ENCODE data around the gene PNLIPRP2.

DNA sequence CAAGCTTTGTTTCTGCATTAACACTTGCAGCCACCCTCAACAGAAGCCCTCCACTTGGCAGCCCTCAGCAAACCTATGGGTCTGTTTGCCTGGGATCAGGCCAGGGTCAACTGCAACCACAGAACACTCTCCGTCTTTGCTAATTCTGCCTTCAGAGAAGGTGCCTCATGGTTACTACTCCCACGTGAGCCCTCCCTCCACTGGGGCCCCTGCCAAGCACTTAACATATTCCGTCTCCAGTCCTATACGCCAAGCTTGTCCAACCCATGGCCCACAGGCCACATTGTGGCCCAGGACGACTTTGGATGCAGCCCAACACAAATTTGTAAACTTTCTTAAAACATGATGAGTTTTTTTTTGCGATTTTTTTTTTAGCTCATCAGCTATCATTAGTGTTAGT, 66.9 kb downstream of the PNLIPRP2 start:
- TF ChIP-seq, protein P1, sequence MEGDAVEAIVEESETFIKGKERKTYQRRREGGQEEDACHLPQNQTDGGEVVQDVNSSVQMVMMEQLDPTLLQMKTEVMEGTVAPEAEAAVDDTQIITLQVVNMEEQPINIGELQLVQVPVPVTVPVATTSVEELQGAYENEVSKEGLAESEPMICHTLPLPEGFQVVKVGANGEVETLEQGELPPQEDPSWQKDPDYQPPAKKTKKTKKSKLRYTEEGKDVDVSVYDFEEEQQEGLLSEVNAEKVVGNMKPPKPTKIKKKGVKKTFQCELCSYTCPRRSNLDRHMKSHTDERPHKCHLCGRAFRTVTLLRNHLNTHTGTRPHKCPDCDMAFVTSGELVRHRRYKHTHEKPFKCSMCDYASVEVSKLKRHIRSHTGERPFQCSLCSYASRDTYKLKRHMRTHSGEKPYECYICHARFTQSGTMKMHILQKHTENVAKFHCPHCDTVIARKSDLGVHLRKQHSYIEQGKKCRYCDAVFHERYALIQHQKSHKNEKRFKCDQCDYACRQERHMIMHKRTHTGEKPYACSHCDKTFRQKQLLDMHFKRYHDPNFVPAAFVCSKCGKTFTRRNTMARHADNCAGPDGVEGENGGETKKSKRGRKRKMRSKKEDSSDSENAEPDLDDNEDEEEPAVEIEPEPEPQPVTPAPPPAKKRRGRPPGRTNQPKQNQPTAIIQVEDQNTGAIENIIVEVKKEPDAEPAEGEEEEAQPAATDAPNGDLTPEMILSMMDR (IDR thresholded peaks at IDR 0.05): no peak
- TF ChIP-seq POLR2A (IDR thresholded peaks at IDR 0.05): no peak

Data from esophagus squamous epithelium (tissue), 4 donors.